ENCODE measurements around the gene LEMD2.

LEMD2 gene

DNA sequence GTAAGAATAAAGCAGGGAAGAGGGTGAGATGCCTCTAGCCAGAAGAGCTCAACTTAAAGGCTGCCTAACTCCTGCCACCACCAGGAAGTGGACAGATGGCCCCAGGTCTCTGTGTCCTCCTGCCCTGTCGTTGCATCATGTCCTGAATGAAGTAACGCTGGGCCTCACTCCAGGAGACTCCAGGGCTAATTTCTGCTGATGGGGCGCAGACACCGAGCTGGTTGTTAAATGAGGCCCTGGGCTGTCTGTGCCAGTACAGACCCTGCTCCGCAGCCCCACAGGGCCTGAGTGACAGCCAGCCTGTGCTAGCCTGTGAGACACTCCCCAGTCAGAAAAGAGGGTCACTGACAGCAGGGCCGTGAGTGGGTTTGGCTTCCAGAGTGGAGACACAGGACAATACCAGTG lies 48.7 kb downstream of the LEMD2 start:
- DNase-seq (ENCODE audit: low spot score): no peak
- TF ChIP-seq, protein P1, sequence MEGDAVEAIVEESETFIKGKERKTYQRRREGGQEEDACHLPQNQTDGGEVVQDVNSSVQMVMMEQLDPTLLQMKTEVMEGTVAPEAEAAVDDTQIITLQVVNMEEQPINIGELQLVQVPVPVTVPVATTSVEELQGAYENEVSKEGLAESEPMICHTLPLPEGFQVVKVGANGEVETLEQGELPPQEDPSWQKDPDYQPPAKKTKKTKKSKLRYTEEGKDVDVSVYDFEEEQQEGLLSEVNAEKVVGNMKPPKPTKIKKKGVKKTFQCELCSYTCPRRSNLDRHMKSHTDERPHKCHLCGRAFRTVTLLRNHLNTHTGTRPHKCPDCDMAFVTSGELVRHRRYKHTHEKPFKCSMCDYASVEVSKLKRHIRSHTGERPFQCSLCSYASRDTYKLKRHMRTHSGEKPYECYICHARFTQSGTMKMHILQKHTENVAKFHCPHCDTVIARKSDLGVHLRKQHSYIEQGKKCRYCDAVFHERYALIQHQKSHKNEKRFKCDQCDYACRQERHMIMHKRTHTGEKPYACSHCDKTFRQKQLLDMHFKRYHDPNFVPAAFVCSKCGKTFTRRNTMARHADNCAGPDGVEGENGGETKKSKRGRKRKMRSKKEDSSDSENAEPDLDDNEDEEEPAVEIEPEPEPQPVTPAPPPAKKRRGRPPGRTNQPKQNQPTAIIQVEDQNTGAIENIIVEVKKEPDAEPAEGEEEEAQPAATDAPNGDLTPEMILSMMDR (IDR thresholded peaks at IDR 0.05; ENCODE audit: extremely low read depth, missing control alignments): no peak

DNA sequence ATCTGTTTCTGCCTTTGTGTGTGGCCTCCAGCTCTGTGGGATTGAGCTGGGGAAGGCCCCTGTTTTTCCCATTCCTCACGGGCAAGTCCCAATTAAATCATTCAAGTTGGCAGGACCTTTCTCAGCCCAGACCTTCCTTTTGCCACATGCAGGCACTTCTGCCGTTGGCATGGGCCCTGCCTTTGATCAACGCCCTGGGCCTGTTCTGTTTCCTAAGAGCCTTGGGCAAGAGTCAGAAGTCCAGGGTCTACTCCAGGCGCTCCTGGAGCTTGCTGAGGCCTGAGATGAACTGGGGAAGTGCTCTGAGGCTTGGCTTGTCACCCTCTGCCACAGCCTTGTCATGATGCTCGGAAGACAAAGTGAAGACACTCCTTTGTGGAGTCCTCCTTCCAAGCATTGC lies 49.4 kb downstream of the LEMD2 start:
- TF ChIP-seq, protein P1 (IDR thresholded peaks at IDR 0.05; ENCODE audit: extremely low read depth, missing control alignments): no peak
- no peak for DNase-seq (ENCODE audit: low spot score)

DNA sequence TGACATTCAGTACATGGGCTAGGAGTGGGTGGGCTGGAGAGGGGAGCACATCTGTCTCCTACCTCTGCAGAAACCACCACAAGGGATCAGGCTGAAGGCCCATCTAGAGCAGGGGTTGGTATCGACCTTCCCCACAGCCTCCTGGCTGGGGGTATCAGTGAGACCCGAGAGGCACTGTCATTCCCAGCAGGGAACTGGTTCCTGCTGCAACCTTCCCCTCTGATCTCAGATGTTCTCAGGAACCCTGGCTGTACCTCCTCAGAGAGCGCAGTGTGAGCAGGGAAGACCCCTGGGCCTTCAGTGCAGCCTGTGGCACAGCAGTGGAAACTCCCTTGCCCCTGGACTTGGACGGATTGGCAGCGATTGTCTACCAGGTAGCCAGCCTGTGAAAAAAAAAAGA lies 50.1 kb downstream of the LEMD2 start:
- no peak for DNase-seq (ENCODE audit: low spot score)
- TF ChIP-seq, protein P1 (IDR thresholded peaks at IDR 0.05; ENCODE audit: extremely low read depth, missing control alignments): no peak

DNA sequence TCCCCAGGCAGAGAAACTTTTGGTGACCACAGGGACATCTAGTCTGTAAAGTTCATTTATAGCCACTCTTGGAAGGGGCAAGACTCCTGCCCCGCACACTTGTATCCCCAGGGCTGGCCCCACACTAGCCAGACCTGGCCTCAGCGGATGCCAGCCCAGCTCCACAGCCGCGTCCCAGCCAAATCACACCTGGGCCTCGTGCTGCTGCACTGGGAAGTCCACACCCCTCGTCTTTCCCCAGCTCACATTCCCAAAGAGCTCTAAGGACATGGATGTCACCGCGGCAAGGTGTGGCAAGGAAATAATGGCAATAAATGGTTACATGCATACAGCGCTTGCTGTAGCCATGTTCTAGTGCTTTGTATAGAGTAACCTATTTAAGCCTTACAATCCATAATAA lies 50.8 kb downstream of the LEMD2 start:
- TF ChIP-seq, protein P1 (IDR thresholded peaks at IDR 0.05; ENCODE audit: extremely low read depth, missing control alignments): no peak
- DNase-seq (ENCODE audit: low spot score): no peak

DNA sequence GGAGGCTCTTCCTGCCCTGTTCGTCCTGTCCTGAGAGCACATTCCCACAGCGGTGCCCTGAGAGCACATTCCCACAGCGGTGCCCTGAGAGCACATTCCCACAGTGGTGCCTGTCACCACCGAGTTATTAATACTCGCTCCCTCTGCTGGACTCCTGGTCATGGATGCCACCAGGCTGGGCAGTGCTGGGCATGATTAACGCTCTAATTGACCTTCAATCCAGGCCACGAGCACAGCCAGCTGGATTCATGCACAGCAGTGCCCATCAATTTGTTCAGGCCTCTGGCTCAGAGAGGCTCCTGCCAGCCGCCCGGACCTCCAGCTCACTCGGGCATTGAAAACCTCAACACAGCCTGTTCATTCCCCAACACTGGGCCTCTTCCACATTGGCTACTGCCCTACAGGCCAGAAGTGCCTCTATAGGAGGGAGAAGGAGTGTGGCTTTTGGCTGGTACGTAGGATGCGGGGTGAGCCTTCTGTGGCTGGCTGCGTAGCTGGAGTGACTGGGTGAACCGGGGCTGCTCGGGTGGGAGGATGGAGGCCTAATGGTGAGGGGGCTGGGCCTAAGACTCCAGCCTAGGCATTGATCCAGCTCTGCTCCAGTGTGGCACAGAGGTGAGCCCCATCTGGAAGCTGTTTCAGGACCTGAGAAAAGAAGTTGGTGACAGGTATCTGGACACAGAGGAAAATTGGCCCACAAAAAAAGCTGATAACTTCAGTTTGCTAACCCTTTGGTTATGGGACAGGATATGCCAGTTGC lies 51.5 kb downstream of the LEMD2 start:
- TF ChIP-seq, protein P1 (IDR thresholded peaks at IDR 0.05; ENCODE audit: extremely low read depth, missing control alignments): no peak
- DNase-seq (ENCODE audit: low spot score): no peak

DNA sequence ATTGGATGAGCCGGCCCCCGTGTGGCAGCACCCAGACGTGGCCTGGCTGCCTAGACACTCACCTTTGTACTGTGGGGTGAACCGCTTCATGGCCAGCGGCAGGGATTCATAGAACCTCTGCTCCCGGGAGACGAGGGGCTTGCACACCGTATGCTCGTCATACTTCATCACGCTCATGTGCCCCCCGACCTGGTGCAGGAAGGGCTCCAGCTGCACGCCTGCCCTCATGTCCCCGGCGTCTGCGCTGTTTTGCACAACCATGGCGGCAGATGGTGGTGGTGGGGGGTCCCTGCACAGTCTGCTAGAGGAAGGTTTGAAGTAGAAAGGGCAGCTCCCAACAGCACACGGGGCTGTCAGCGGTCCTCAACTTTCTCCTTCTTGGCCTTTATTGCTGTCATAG lies 53.7 kb downstream of the LEMD2 start:
- DNase-seq (ENCODE audit: low spot score): no peak
- TF ChIP-seq, protein P1 (IDR thresholded peaks at IDR 0.05; ENCODE audit: extremely low read depth, missing control alignments): no peak

DNA sequence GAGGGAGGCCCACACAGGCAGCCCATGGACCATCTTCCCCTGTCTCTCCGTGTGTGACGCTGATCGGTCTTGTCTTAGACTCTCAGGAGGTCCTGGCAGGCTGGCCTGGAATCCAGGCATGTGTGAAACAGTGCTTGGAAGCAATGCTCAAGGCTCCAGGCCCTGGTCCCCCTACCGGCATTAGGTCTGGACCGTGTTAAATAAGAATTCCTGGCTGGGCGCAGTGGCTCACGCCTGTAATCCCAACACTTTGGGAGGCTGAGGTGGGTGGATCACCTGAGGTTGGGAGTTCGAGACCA lies 55.3 kb downstream of the LEMD2 start:
- TF ChIP-seq, protein P1 (IDR thresholded peaks at IDR 0.05; ENCODE audit: extremely low read depth, missing control alignments): no peak
- no peak for DNase-seq (ENCODE audit: low spot score)

All from GM20000 (cell line).